GM08714 (cell line): ENCODE data around the gene ARL4A.
"Not testable (repeated sequence)": the region's sequence is repeated elsewhere in the genome, so short reads cannot be mapped to it uniquely, and the experiment has no call there.

Source experiments
- H3K4me3 ChIP-seq: fragments of 200-500 bp; sonication (Bioruptor generic); 2 replicates; pipeline ENCODE4 v1.5.1; 2014; ENCODE audit warnings: mild to moderate bottlenecking, low read length, inconsistent platforms
- ZNF274 ChIP-seq: IDR thresholded peaks from 2 replicates; pipeline ENCODE4 v1.6.1; 2012; ENCODE audit warnings: mild to moderate bottlenecking, low read depth, low read length

ARL4A gene

DNA sequence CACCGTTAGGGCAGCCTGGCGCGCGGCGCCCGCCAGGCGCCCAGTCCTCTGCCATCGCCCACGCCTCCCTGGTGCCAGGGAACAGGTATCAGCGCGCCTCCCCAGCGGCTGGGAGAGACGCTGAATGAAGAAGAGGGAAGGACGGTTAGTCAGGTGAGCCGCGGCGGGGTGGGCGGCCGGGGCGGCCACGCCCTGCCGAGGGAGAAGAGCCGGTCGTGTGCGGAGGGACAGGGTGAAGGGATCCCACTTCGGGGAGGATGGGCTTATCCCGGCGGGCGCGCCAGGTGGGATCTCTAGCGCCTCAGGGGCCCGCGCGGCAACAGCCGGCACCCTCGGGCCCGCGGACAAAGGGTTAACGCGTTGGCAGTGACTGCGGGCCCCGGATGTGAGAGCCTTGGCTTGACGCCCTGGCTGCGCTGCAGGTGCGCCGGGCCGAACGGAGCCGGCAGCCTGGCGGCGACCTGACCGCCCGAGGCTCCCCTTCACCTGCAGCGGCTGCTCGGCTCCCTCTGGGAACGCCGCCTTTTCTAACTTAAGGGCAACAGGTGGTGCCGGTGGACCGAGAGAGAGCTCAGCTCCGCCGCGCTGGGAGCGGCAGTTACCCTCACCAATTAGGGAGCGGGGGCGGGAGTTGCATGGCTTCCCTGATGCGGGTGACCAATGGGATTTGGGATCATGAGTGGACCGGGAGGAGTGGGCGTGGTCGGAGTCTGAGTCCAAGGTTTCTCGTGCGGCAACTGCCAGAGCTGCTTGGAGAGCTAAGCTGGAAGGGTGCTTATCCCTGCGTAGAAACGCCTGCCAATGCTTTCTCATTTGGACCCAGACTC is at the start of gene ARL4A:
TSS of gene ARL4A (plus strand) at position 743 of the 827 bp plus-strand sequence. CDS start 622 bp downstream, outside the sequence.
- TF ChIP-seq ZNF274: no peak
- H3K4me3 ChIP-seq: peak within 1 kb of the TSS; percentile 81

- no peak for TF ChIP-seq ZNF274
- H3K4me3 ChIP-seq: peak overlapping the region; percentile 53; the same call in 1 of the 2 replicates
Measured at GRCh38 chr7:12637819-12638592, 49.4 kb upstream of the ARL4A start.

DNA sequence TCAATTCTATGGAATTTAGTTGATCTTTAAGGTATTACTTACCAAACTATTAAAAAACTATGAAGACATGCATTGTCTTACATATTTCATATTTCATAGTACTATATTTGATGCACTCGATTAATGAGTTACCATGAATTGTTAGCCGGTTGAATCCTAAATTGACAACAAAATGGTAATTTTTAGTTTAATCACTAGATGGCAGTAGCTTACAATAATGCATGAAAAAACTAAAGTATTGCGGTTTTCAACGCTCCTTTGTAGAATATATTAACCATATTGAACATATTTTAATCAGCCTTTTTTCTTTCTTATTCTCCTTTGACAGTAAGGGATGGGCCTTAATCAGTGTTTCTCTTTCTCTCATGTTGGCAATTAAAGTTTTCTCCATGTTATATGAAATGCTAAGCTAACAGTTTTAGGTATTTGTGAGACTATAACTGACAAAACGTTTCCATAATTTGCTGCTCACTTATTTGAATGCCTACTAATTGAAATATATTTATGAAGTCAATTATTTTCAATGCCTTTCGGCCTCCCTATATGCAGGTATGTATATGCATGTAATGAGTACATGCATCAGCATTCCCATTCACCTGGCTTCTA is 48.5 kb upstream of the ARL4A start:
- TF ChIP-seq ZNF274: no peak
- H3K4me3 ChIP-seq: no peak overlapping the region

DNA sequence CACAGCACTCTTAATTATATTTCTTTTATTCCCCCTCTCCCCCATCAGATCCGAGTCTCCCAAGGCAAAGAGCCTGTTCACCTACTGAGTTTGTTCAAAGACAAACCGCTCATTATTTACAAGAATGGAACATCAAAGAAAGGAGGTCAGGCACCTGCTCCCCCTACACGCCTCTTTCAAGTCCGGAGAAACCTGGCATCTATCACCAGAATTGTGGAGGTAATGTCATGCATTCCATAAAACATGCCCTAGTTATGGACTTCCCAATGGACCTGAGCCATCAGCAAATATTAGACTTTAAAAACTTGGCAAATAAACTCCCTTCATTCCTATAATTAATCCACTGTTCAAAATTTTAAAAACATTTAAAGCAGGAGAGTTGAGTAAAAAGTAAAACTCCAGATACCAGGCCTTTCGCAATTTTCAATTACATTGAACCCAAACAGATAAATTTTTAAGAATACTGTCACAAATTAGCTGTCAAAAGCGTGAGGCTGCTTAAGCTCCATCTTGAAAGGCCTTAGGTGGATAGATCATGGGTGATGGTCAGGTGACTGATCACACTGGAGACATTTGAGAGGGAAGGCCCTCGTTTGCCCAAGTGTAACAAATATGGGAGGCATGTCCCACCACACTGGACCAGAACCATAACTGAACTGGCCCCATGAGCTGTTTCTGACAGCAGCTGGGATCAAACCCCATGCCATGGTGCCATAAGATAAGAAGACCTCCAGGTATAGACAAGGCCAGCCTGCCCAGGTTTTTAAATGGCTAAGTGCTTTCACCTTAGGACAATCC is 46.9 kb upstream of the ARL4A start:
- H3K4me3 ChIP-seq: no peak overlapping the region
- no peak for TF ChIP-seq ZNF274

GRCh38 chr7:12641196-12641595 is 46.2 kb upstream of the ARL4A start:
- no peak for TF ChIP-seq ZNF274
- H3K4me3 ChIP-seq: no peak overlapping the region

DNA sequence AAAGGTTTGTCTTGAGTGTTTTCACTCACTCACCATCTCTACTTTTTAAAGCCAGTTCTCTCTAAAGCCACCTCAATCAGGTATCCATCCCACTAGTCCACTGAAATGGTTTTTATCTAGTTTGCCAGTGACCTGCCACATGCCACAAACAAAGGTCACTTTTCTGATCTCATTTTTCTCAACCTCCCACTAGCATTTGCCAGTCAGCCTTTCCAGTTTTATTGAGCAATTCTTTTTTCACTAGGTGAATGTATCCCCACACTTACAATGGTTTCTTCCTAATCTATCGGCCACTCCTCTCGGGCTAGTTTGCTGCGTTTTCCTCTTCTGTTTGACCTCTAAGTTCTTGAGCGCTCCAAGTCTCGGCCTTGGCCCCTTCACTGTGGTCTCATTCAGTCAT is 44.9 kb upstream of the ARL4A start:
- TF ChIP-seq ZNF274: no peak
- no peak overlapping the region for H3K4me3 ChIP-seq

DNA sequence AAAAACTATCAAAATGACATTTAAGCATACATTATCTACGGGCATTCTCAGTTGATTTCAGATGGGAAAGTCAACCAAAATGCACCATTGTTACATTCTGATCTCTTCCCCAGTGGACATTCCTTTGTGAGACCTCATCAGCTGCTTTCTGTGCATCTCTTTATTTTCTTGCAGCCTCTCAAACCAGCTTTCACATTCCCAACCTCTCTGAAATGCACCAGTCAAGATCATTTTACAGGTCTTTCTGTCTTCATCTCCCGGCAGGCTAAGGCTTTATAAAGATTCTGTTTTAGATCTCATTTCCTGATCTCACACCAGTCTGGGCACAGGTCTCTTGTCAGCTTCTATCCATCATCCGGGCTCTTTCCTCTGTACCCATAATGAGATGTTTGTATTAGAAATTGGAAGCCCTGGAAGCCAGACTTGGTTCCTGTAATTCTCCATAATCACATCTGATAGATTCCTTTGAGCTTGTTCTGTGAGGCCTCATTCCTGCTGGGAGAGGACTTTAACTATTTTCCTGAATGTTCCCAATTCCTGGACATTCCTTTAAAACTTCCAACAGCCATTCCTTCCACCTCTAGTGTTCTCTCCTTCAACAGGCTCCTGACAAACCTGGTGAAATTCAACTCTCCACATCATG is 44.3 kb upstream of the ARL4A start:
- H3K4me3 ChIP-seq: no peak overlapping the region
- TF ChIP-seq ZNF274: no peak

DNA sequence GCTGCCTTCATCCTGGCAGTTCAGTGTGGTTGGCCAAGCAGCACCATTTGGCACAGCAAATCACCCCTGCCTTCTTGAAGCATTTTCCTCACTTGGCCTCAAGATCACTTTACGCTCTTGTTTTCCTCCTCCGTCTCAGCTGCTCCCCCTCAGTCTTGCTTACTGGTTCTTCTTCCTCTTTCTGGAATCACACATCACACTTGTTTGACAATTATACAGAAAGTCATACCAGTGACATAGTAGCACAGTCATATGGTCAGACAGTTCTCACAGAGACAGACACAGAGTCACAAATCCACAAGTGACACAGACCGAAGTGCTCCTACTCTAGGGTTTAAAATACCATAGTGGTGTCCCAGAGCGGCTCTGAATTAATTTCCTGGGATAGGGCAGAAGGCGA is 43.8 kb upstream of the ARL4A start:
- no peak overlapping the region for H3K4me3 ChIP-seq
- no peak for TF ChIP-seq ZNF274

DNA sequence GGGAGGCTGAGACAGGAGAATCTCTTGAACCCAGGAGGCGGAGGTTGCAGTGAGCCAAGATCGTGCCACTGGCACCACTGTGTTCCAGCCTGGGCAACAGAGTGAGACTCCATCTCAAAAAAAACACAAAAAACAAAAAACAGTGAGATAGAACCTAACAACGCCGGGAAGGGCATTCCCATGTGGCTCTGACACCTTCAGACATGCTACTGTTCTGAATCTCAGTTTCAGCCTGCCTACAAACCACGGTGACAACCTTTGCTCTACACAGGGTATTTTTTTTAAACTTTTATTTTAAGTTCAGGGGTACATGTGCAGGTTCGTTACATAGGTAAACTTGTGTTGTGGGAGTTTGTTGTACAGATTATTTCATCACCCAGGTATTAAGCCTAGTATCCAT is 42.2 kb upstream of the ARL4A start:
- H3K4me3 ChIP-seq: not testable (repeated sequence)

GRCh38 chr7:12646139-12646538 is 41.3 kb upstream of the ARL4A start:
- no peak overlapping the region for H3K4me3 ChIP-seq
- no peak for TF ChIP-seq ZNF274

DNA sequence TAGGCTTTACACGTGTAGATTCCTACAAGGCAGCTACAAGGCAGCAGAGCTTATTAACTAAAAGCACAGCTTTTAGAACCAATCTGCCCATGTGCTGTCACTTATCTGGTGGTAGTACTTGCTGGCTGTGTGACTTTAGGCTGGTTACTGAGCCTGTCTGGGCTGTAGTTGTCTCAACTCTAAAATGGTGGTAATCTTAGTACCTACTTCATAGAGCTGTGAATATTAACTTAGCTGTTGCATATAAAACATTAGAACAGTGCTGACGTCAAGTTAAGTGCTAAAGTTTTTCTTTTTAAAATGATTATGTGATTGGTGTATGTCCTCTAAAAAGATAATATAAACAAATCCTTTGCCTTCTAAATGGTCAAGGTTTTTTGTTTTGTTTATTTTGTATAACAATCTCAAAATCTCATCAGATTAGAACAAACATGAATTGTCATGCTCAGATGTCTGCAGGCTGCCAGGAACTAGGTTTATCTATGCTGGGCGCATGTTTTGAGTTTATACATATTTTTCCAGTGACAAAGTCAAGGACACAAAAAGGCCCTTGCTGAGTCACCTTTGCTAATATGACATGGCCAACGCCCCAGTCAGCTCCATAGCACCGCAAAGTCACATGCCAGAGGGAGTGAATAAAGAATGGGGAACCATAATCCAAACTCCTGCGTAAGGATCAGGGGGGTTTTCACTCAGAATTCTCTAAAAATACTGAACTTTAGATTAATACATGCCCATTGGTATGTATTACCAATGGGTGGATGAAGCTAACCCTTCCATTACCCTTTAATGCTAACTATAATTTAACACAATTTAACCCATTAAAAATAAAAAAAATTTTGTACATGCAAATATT is 39.8 kb upstream of the ARL4A start:
- TF ChIP-seq ZNF274: no peak
- H3K4me3 ChIP-seq: no peak overlapping the region

DNA sequence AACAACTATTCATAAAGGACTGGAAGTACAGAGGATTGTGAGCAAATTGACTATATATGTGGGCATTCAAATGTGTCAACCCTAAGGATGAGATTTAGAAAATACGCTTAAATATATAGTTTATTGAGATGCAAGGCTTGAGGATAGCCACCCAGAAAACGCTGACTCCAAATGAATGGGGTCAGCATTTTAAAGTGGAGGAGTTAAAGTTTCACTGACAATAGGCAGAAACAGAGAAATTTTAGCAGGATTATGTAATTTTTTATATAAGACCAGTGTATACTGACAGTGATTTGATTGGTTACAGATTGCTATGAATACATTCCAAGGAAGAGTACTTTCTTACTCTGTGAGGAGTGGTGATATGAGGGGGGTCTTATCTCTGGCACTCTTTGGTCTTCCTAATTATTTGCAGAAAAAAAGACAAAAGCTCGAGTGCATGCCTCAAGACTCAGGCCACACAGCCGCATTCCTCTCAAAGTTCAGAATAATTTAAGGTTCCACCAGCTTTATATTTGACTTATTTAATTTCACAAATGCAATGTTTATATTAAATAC is 38.6 kb upstream of the ARL4A start:
- no peak overlapping the region for H3K4me3 ChIP-seq
- no peak for TF ChIP-seq ZNF274
